HG03139 (cell line): Measurements from ENCODE around the gene NDRG4.

Experiments used
- ATAC-seq: cut with Tn5 transposase; IDR thresholded peaks from one replicate; pipeline ENCODE4 v1.9.1; 2021; ENCODE audit not compliant: unreplicated experiment

NDRG4 gene

DNA sequence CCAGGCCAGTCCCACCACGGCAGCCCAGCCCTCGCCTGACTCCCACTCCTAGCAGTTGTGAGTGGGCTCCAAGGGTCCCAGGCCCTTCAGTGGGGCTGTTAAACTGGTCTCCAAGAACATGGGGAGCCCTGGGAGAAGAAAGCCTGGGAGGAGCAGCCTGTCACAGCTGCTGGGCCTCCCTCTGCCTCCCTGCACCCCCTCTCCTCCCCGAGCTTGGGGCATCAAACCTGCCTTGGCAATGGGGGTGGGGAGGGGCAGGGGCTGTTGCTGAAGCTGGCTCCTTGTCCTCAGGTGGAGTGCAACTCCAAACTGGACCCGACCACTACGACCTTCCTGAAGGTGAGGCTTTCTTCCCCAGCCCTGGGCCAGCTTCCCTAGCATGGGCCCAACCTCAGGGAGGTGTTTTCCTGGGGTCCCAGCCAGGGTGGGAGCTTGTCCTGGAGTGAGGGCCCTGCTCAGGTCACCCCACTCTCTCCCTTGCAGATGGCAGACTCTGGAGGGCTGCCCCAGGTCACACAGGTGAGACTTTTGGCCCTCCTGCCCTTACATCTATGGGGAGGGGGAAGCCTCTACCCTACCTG is 8.8 kb downstream of the NDRG4 start:
- no peak for ATAC-seq

- ATAC-seq = no peak
Observed at GRCh38 chr16:58509256-58510096, 9.5 kb downstream of the NDRG4 start.

- no peak for ATAC-seq
Observed at GRCh38 chr16:58510097-58510775, 10.3 kb downstream of the NDRG4 start.

DNA sequence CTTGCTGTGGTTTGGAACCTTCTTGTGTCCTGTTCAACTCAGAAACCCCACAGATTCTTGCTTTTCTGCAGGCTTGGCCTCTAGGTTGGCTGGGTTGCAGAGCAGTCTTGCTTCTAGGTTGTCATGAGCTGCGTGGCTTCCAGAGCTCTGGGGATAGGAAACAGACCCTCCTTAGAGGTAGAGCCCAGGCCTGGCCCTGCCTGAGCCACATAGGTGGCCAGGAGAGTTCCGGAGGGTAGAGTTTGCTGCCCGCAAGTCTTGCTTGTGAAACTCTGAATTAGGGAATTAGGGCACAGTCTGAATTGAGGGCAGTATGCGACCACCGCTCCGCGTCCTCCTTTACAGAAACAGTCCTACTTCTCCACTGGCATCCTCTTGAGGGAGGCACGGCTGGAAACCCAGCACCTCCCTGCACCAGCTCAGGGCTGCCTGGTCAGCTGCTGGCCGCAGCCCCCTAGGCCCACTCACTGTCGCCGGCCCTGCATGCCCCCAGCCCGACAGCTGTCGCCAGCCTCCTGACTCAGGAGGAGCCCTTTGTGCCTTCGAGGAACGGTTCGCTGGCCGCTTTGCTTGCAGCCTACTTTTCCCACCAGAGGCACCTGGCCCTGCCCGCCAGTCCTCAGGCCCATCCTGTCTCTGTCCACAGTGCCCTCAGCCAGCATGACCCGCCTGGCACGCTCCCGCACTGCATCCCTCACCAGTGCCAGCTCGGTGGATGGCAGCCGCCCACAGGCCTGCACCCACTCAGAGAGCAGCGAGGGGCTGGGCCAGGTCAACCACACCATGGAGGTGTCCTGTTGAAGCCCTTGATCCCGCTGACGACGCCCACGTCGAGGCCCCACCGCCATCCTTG is 11.1 kb downstream of the NDRG4 start:
- no peak for ATAC-seq

DNA sequence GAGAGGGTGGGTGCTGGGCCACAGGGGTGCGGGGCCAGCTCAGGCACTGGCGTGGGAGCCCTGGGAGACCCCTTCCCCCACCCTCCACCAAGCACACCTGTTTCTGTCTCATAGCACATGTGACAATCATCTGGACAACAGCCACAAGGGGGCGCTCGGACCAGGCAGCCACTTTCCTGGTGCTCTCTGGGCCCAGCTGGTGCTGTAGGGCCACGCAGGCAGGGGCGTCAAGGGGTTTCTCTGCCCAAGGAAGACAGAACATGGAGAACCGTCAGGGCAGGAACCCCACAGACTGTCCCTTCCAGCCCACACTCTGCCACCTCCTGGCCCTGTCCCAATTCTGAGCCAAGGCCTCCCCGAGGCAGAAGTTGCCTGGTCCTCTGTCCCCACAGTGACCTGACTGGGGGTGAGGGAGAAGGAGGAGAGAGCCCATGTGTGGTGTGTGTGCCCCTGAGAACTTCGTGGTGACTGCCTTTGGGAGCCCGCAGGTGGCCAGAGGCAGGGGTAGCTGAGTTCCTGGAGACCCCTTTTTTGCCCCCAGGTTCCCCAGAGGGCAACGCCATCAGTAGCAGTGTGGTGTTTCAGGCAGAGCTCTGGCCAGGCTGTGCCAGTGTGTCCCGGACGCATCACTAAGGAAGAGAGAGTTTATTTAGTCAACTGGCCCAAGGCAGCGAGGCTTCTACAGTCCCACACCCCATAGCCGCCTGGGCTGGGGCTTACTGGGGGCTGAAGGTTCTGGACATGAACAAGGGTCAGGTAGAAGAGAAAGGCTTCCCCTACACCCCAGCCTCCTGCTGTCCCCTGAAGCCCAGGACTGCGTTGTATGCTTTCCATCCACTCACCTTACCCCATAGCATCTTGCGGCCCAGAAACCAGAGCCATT is 12.2 kb downstream of the NDRG4 start:
- ATAC-seq = no peak

DNA sequence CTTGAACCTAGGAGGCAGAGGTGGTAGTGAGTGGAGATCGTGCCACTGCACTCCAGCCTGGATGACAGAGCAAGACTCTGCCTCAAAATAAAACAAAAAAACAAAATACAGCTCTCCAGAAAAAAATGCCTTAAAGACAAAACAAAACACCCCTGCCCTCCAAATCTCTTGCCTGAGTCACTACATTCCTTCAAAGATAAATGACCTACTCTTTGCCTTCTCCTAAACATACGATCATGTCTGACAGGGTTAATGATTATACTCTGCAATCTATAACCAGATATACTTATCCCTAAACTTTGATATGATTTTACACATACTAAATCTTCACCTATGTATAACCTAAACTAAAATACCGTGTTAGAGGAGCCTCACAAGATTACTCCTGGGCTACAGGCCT is 13.9 kb downstream of the NDRG4 start:
- no peak for ATAC-seq

- ATAC-seq = peak; percentile 71
Observed at GRCh38 chr16:58515125-58515870, 15.4 kb downstream of the NDRG4 start, which contains the start of gene SETD6. Gene SETD6 (plus strand): TSS chr16:58515517. CDS start chr16:58515538, 21 bp downstream.

DNA sequence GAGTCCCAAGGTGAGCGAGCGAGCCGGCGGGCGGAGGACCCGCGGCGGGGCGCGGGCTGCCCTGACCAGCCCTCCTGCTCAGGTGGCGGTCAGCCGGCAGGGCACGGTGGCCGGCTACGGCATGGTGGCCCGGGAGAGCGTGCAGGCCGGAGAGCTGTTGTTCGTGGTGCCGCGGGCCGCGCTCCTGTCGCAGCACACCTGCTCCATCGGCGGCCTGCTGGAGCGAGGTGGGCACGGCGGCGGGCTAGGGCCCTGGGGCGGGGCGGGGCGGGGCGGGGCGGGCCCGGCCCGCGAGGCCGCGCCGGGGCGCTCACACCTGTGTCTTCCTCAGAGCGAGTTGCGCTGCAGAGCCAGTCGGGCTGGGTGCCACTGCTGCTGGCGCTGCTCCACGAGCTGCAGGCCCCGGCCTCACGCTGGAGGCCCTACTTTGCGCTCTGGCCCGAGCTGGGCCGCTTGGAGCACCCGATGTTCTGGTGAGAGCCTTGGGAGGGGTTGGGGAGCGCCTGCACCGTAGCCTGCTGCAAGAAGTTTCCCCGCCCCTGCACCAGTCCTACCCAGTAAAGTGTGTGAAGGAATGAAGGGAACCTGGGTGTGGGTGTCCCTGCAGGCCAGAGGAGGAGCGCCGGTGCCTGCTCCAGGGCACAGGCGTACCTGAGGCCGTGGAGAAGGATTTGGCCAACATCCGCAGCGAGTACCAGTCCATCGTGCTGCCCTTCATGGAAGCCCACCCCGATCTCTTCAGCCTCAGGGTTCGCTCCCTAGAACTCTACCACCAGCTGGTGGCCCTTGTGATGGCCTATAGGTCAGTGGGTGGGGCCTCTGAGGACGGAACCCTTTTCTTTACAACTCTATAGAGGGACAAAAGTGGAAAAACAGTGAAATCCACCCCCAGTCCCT is 16.2 kb downstream of the NDRG4 start:
- ATAC-seq = peak; percentile 34

GRCh38 chr16:58516768-58517107 is 16.8 kb downstream of the NDRG4 start:
- ATAC-seq = no peak

DNA sequence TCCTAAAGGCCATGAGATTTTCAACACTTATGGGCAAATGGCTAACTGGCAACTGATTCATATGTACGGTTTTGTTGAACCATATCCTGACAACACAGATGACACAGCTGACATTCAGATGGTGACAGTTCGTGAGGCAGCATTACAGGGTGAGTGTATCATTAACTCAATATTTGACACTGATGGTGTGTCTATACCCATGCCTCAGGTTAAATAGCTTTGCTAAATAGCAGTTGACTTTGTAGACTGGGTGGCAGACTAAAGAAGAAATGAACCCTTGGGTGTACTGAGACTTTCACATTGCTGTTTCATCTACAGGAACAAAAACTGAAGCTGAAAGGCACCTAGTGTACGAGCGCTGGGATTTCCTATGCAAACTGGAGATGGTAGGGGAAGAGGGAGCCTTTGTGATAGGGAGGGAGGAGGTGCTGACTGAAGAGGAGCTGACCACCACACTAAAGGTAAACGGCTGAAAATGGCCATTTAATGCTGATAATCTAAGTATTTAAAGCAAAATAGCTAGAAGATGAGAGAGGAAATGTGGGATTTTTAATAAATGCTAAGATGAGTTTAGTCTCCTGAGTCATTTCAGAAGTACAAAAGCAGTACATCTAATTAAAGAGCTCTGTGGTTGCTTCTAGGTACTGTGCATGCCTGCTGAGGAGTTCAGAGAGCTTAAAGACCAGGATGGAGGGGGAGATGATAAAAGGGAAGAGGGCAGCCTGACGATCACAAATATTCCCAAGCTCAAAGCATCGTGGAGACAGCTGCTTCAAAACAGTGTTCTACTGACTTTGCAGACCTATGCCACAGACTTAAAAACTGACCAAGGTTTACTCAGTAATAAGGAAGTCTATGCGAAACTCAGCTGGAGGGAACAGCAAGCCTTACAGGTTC is 18.4 kb downstream of the NDRG4 start:
- ATAC-seq = no peak

DNA sequence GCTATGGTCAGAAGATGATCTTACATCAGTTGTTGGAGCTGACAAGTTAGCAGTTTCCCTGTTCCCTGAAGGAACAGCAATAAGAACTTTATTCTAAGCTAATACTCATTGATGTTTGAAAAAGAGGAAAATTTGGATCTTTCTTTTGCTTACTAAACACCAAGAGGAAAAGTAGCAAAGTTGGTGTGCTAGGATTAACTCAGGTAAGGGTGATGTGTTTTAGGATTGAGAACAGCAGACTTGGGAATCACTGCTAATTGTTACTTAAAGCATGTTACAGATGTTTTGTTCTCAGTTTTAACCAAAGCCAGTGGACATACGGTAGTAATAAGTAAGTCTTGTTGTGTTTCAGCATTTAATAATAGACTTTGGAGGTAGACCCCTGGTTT is 19.0 kb downstream of the NDRG4 start:
- ATAC-seq = no peak

- ATAC-seq = no peak
Observed at GRCh38 chr16:58519707-58520106, 19.8 kb downstream of the NDRG4 start.

DNA sequence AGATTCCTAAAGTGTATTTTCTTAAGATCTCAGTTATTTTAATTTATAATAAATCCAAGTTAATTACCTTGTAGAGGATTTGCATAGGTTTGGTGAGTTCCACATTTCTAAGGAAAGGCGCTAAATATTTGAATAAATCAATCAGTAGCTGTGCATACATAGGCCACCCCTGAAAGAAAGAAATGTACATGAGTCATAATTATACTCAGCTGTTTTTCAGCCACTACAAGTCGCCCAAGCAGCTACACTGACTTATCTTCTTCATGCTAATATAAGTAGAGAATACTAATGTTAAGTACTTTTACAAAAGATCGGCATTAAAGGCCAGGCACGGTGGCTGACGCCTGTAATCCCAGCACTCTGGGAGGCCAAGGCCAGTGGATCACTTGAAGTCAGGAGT is 30.2 kb downstream of the NDRG4 start:
- no peak for ATAC-seq

DNA sequence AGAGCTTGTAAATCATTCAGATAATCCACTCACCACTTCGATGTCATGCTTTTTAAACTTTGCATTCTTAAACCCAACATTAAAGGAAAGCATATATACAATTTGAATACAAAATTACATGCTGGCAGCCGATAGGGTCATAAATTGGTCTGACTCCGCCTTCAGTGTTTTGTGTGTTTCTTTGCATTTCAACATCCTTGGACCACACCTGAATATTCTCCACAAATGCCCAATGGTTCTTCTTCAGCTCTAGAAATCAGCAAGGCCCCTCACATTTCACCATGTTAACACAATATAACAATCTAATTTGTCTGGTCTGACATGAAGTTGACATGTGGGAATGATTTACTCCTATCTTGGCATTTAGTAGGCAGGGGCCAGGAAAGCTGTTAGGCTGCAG is 32.5 kb downstream of the NDRG4 start:
- no peak for ATAC-seq

DNA sequence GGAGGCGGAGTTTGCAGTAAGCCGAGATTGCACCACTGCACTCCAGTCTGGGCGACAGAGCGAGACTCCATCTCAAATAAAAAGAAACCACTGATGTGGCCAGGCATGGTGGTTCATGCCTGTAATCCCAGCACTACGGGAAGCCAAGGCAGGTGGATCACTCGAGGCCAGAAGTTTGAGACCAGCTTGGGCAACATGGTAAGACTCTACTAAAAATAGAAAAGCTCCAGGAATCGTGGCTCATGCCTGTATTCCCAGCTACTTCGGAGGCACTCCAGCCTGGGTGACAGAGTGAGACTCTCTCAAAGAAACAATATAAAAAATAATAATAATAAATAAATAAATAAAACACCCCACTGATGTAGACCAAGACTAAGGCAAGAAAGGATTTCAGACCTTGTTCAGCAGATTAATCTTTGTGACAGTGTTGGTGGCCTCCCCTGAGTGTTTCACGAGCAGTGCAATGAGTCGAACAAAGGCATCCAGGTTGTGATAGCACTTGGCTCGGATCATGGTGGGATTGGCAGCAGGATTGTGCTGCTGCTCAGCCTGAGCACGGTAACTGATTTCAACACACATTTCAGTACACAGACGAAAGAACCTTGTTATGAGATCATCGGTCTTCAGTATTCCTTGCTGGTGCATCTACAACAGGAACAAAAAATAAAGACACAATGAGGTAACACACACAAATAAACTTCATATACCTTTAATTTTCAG is 34.0 kb downstream of the NDRG4 start:
- ATAC-seq = no peak

GRCh38 chr16:58535100-58535499 is 35.2 kb downstream of the NDRG4 start:
- ATAC-seq = no peak

GRCh38 chr16:58536278-58536677 is 36.3 kb downstream of the NDRG4 start:
- no peak for ATAC-seq
